ENCODE results near the gene PAAF1.
A peak's percentile ranks its signal among the peaks of the same experiment; 100 is the strongest.

PAAF1 gene

DNA sequence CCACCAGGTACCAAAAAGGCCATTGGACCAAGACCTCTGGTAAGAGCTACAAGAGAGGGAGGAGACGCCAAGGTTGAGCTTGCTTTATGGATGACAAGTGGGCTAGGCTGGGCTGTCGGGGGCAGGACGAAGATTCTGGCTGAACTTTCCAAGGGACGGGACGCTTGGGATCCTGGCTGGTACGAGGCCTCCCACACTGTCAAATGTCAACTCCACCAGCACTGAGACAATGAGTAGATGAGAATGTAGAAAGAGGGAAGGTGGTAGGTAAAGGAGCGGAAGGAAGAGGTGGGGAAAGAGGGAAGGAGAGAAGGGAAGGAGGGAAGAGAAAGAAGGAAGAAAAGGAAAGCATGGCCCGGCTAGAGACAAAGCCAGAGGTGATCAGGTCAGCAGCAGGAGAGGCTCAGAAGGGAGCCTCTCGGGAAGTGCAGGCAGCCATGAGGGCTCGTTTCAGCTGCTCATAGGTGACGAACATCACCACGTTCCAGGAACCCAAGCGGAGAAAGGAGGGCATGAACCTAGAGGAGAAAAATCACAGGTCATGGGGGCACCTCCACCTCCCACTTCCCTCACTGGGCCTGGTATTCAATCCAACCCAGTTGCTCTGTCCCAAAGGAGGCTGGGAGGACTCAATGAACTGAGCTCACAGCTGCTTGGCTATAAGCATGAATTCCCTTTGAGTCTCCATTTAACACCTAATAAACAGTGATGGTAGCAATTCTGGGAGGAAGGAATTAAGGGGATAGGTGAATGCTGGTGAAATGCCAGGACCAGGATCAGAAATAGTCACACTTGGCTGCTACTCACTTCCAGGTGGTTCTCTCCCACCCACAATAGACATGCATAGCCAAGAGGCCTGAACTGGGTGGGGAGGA is 98.0 kb downstream of the PAAF1 start:
- DNase-seq, result no peak

DNA sequence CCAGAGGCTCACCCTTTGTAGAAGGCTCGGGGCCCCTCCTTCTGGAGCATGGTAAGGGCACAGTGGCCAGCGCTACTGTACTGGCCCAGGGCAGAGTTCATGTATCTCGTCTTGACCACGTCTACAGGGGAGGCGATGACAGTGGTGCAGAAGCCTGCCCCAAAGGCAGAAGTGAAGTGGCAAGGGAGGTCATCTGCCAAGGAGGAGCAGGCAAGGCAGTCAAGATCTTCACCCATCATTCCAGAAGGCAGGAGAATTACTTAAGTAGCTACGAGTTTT is 98.6 kb downstream of the PAAF1 start:
- DNase-seq, result no peak

DNA sequence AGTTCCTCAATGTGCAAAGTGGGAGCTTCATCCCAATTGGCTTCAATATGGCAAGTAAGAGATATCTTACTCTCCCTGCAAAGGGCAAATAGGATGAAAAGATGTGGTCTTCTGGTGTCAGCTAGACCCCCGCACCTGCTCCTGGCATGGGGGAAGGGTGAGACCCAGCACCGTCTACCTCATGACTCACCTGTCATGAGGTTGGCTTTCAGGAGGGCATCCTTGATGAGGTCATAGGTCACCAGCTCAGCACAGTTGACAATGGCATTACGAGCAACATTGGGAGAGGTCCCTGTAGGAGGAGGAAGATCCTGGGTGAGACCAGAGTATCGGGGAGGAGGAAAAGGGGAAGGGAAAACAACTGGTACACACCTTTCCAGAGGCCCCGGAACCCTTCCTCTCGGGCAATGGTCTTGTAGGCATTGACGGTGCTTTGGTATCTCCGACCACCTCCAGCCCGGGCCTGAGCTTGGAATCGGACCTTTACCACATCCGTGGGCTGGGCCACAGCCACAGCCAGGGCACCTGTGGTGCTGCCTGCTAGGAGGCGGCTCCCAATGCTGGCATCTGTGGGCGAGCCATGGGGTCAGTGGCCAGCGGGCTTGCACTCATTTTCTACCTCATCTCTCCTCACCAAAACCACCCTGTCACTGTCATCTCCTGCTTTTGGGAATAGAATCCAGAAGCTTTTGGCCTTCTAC is 99.8 kb downstream of the PAAF1 start:
- DNase-seq, result no peak

DNA sequence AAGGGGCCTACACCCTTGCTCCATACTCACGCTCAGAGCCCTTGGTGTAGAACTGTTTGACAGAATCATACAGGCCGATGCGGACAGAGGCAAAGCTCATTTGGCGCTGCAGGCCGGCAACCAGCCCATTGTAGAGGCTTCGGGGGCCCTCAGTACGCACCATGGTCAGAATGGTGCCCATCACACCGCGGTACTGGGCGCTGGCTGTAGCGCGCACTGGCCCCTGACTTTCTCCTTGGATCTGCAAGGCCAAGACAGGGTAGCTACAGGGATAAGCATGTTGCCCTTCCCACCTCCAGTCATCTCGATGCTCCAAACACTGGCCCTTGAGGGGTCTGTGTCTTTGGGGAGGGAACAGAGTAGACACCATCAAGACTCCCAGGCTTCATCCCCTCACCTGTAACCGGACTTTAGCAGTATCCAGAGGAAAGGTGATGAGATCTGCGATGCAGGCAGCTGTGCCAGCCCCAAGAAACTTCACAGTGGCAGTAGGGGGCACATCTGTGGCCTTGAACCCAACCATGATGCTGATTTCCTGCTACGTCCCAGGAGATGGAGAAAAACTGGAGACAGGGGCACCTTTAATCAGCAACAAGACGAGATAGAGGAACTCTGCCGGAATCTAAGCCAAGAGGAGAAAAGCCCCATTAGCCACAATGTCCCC is 101.2 kb downstream of the PAAF1 start:
- DNase-seq, result no peak

DNA sequence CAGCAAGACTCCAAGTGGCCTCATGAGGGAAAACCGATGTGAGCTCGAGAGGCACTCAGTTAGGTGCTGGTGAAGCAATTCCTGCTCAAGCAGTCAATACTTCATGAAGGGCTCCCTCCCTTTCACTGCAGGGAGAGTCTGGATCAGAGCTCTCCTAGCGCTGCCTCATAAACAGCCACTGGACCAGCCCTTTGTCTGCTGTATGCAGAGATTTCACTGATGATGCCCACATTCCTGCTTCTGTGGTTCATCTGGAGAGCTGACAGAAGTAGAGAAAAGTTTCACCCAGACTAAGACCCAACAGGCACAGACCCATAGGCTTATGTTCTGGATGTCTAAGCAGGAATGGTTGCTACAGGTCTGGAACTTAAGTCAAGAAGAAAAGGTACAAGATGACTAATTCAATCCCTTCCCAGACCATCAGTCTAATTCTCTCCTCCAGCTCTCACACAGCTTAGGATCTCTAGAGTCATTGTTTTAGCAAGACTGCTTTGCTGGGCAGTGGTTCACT is 101.8 kb downstream of the PAAF1 start:
- DNase-seq, result no peak

DNA sequence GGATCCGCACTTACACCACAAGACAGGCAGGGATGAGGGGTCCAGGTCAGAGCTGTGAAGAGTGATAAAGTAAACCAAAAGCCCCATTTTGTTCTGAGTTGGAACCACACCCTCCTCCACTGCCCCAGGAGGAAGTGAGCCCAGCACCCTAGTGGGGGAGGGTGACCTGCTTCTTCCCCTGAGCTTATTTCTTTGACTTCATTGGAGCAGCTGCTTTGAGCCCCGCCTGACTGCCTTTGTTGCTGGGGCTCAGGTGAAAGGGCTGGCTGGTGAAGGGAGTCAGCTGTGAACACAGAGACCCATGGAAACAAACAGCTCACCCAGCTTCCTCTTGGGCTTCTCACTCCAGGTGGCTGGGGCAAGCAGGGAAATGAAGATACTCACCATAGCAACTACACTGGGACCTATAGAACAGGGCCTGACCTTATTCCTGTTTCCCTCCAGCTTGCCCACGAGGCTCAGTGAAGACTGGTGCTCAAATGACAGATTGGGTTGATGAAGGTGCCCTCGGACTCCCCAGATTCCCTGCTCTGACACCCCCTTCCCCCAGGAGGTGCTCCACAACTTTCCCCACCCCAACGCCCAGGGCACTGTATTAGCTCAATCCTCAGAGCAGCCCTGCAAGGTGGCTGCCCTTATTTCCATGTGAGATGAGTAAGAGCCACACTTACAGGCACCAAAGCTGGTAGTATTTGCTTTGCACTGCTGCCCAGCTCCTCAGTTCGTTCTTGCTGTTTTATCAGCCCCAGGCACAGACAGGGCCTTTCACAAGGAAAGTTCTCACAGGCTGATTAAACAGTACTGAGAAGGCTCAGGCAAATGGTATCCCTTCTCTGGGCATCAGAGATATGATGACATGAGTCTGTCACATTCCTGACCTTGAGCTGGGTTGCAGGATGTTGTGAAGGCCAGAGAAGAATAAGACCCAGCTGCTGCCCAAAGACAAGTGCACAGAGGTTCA is 103.5 kb downstream of the PAAF1 start:
- DNase-seq, result peak; percentile 66 to 73
